NCI-H2227 (cell line): ENCODE measurements around the gene KLHL26.

Experiments
- DNase-seq: peaks from one replicate; lab custom pipeline; 2025; ENCODE audit not compliant: unreplicated experiment; lab: John Stamatoyannopoulos, UW

The KLHL26 gene

DNA sequence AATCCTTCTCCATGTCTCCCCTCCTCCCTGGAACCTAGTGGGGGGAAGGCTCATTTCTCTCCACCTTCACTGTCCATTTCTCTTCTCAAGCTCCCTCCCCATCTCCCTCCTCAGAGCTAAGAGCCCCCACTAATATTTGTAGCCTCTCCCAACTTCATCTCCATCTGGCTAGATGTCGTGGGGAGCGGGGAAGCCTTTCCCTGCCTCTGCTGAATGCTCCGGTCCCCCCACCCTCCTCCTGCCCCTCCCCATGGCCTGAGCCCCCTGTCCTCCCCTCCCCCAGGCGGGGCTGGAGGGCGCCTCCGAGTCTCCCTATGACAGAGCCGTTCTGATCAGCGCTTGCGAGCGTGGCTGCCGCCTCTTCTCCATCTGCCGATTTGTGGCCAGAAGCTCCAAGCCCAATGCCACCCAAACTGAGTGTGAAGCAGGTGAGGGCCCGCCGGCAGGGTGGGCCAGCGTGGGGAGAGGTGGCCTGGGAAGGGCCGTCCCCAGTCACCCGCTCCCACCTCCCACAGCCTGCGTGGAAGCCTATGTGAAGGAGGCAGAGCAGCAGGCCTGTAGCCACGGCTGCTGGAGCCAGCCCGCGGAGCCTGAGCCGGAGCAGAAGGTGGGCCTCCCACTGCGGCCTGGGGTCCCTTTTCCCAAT, 23.1 kb upstream of the KLHL26 start:
- peak; percentile 28 for DNase-seq

DNA sequence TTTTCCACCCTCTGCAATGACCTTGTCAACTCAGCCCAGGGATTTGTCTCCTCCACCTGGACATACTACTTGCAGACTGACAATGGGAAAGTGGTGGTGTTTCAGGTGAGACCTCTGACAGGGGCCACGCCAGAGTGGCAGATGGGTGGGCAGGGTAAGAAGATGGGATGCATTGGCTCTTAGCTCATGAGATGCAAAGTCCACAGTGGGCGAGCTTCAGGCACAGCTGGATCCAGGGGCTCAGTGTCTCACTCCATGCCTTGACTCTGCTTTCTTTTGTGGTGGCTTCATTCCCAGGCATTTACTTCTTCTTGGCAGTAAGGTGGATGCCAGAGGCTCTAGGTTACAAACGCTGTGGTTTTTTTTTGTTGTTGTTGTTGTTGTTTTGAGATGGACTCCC, 20.8 kb upstream of the KLHL26 start:
- DNase-seq, result no peak

DNA sequence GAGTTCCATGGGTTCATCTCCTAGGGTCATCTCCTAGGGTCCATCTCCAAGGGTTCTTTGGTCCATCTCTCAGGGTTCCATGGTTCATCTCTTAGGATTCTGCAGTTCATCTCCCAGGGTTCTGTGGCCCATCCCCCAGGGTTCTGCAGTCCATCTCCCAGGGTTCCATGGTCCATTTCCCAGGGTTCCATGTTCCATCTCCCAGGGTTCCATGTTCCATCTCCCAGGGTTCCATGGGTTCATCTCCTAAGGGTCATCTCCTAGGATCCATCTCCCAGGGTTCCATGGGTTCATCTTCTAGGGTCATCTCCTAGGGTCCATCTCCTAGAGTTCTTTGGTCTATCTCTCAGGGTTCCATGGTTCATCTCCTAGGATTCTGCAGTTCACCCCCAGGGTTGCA, 19.3 kb upstream of the KLHL26 start:
- DNase-seq, result no peak

DNA sequence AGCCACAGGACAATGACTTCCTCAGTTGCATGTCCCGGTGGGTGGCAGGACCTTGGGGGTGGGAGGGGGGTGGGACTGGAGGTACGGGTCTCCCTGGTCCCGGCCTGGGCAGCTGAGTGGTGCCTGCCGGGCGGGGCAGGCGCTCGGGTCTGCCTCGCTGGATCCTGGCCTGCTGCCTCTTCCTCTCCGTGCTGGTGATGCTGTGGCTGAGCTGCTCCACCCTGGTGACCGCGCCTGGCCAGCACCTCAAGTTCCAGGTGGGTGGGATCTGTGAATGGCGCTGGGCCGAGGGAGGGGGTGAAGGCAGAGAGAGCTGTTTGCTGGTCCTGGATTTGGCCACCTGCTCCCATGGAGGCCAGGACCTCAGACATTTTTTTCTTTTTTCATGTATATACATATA, 18.6 kb upstream of the KLHL26 start:
- no peak for DNase-seq

DNA sequence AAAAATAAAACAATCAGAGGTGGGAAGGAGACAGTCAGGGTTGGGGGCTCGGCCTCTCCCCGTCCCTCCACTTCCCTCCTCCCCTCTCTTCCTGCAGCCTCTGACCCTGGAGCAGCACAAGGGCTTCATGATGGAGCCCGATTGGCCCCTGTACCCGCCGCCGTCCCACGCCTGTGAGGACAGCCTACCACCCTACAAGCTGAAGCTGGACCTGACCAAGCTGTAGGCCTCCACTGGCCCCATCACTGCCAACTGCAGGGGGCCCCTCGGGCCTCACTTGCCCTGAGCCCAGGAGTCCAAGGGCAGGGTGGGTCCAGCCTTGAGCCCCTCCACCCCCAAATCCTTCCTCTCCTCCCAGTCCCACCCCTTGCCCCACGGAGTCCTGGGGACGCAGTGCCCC, 16.5 kb upstream of the KLHL26 start:
- no peak for DNase-seq

DNA sequence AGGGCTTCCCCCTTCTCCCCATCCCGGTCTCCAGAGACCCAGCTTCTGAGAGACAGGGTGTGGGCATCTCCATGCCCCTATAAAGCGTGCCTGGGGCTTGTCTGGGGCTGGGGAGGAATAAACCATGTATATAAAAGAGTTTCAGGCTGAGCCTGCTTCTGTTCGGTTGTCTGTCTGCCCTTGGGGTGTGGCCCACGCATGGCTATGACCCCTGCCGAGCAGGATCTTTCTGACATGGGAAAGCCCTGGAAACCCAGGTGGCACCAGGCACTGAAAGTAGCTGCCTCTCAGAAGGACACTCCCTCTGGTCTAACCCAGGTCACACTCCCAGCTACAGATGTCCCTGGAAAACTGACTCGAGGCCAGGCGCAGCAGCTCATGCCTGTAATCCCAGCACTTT, 15.9 kb upstream of the KLHL26 start:
- DNase-seq, result no peak

DNA sequence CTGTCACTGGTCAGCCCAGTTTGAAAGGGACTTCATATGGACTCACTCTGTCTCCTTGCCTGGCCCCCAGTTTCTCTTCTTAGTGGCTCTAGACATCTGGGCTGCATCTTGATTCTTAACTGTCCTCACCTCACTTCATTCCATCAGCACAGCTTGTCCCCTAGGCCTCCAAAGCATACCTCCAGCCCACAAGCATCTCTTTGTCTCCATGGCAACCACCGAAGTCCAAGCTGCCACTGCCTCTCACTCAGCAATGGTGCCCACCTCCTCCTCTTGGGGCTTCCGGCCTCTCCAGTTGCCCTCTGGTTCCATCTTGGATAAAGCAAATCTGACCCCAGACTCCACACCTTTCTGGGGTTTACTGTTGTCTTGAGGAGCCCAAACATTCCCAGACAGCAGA, 9.9 kb upstream of the KLHL26 start:
- peak; percentile 46 for DNase-seq

DNA sequence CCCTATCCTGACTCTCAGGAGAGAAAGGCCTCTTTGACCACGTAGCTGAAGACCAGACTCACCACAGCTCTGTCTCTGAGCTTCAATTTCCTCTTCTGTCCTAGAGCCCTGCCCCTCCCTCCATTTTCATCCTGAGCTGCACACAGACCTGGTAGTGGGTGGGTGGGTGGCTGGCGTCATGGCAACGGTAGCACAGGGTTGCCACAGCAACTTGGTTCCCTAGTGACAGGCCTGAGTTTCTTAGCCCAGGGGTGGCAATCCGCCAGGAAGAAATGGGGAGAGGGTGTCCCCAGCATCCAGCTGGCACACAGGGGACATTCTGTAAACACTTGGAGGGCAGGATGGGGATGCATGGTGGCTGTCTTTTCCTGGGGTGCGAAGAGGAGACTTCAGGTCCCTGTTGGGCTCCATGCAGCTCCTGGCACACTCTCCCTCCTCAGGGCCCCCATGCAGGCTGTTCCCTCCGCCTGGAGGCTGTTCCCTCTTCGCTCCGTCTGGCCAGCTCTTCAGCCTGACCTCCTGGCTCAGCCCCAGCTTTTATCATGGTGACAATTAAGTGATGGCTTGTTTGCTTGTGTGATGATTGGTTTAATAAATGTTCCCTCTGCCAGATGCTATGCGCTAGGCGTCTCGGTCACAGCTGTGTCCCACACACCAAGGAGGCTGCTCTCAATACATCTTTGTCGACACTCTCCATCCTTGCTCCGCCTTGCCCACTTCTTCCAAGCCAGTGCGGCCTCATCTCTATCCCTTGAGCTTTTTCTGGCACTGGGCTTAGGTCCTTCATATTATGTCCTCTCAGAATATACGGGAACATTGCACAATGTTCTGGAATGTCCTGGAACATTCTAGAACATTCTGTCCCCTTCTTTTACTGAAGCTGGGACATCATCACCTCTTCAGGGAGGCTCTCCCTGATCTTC, 7.4 kb upstream of the KLHL26 start:
- peak; percentile 49 for DNase-seq

DNA sequence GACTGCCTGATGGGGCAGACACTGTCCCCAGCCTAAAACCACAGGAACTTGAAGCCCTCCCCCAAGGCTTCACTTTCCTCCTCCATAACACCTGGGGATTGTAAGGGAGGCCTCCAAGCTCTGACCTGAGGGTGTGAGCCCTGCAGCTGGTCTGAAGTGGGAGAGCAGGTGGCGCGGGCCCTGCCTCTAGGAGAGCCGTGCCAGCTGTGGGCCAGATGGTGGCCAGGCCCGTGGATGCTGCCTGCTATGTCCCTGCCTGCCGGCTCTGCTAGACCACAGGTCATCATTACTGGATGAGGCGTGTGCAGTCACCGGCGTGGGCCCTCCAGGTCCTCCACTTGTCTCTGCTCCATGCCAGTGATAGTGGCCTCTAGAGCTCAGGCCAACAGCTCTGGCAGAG, 3.5 kb upstream of the KLHL26 start:
- DNase-seq, result peak; percentile 35

DNA sequence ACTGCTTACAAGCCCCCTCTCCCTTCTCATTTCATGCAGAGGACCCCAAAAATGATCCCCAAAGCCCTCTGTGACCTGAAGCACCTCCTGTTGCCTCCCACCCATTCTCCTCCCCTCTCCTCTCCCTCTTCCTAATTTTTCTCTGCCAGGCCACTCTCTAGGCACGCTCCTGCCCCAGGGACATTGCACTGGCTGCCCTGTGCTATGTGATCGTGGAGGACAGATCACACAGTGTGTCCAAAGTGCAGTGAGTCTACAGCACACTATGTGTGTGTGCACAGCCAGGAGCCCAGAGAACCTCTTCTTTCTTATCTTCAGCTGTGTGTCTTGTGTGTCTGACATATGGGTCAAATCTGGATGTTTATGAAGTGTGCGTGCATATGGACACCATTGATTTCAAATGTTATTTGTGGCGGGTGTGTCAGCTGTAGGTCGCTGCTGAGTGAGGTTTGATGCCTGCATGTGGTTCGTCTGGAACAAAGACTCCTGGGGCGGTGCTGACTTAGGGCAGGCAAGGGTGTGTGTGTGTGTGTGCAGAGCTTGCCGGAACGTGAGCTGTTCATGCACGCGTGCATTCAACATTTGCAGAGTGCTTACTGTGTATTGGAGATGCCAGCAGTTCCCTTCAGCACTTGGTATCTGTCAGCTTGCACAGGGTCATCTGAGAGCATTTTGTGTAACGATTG, 2.1 kb upstream of the KLHL26 start:
- DNase-seq, result peak; percentile 60

DNA sequence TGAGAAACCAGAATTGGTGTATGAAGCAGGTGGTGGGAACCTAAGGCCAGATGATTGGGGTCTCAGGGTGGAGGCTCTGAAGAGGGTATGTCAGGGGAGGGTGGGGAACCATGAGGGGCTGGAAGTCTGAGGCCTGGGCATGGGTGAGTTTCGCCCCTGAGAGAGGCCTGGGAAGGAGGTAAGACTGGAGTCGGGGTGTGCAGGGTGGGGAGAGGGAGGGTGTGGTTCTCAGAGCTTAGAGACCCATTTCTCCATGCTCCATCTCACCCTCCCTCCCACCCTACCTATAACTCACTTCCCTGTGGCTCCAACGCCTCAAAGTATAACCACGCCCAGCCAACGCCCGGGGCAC, 1.0 kb upstream of the KLHL26 start:
- no peak for DNase-seq

DNA sequence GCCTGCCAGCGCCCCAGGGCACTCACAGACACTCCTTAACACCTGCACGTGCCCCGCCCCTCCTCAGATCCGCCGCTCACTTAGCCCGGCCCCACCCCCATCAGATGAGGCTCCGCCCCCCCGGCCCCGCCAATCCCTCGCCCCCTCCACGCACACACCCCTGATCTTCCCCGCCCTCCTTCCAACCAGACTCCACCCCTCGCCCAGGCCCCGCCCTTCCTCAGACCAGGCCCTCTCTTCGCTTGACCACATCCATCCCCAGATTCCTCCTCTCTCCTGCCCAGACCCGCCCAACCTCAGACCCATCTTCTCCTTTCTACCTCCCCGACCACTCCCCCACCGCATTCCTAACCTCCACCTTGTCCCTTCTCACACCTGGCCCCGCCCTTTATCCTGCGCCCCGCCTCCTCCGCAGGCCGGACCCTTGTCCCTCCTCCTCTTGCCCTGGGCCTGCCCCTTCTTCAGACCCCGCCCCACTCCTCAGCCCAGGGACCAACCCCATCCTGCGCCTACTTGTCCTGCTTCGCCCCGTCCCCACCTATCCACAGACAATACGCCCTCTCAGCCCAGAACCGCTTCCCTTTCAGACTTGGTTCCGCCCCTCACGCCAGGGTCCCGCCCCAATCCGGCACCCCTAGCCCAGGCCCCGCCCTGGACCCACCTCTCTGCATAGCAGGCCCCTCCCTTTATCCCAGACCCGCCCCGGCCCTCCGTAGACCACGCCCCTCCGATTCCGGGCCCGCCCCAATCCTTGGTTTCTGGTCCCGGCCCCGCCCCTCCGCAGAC, 452 bp upstream of the KLHL26 start:
- peak; percentile 93 for DNase-seq

DNA sequence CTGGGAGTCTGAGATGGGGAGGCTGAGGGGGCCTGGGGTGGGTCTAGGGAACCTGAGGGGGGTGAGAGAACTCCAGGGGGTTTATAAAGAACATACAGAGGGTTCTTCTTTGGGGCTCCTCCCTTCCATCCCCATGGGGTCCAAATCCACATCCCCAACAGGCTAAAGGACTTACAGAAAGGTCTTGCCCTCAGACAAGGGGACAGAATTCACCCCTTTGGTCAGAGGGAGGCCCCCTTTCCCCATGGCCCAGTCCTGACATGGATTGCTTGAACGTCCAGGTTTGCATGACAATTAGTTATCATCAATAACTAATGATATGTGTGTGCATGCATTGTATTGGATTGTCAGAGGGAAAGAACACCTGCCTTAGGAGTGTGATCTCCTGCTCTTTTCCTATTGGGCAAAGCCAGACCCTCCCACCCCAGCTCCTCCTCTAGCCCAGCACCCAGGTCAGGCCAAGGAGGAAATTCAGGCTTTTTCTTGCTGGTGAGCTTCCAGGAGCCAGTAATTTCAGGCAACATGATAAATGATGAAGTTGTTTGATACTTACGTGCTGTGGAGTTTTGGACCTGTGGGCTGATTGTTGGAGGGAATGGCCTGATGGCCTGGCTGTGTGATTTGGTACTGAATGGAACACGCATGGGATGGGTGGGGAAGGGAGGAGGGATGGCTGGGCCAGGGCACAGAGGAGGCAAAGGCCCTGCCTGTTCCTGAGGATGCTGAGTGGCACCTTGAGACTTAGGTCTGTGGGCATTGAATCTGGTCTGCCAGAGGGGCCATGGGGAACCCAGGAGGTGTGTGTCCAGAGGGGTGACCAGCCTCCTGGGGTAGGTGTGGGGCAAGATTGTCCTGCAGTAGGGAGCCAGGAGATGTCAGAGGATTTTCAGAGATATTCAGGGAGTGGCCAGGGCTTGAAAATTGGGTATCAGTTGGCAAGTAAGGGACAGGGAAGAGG, 1.1 kb downstream of the KLHL26 start:
- DNase-seq, result peak; percentile 10

DNA sequence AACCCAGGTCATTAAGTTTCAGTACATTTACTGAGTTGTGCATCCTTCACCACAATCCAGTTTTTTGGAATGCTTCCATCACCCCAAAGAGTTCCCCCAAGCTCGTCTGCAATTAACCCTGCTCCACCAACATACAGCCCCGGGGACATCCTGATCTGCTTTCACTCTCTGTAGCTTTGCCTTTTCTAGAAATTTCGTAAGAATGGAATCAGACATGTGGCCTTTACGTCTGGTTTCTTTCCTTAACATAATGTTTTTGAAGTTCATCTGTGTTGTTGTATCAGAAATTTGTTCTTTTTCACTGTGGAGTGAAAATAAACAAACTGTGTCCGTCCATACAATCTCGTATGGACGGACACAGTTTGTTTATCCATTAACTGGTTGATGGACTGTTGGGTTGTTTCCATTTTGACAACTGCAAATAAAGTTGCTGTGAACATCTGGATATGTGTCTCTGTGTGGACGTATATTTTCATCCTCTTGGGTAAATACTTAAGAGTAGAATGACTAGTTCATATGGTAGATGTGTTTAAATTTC, 2.9 kb downstream of the KLHL26 start:
- no peak for DNase-seq

DNA sequence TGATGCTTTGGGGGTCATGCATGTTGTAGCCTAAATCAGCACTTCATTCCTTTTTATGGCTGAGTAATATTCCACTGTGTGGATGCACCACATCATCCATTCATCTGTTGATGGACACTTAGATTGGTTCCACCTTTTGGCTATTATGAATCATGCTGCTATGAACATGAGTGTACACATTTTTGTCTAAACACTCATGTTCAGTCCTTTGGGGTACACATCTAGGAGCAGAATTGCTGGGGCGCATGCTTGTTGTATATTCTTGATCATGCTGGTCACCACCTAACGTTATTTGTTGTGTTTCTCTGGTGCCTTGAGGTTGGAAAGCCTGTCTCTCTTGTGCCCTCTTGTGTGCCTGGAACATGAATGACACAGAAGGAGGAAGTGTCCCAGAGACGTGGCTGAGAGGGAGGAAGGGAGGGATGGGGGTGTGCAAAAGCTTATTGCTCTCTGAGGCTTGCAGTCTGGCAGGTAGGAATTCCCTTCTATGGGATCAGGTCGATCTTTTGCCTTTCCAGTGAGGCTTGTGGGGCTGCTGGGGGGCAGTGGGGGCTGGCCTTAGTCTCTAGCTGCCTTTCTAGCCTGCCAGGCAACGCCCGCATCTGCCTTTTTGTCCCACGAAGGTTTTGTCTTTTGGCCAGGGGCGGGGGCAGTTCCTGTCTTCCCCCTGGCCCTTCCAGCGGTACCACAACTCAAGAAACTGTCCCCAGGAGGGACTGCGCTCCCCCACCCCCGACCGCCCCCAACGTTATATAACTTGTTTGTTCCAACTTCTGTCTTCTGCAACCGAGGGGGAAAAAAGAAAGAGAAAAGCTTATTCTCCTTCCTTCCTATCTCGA, 7.6 kb downstream of the KLHL26 start:
- DNase-seq, result no peak

DNA sequence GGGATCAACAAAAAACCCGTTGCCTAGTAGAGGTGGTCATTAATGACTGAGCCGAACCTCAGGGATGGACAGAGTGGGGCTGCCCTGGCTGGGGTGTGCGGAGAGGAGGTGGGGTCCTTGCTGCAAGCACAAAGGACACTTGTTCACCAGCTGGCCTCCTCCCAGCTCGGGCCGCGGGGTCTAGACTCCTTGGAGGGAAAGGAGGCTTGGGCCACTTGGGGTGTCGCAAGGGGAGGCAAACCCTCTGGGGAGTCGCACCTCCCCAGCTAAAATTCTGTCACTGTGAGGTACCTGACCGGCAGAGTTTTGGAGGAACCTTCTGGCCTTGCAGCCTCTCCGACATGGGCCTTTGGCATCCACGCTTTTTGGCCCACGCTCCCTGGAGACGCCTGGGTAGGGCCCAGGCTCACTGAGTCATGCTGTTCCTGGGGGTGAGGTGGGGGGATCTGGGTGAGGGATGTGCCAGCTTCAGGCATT, 8.2 kb downstream of the KLHL26 start:
- DNase-seq, result no peak

DNA sequence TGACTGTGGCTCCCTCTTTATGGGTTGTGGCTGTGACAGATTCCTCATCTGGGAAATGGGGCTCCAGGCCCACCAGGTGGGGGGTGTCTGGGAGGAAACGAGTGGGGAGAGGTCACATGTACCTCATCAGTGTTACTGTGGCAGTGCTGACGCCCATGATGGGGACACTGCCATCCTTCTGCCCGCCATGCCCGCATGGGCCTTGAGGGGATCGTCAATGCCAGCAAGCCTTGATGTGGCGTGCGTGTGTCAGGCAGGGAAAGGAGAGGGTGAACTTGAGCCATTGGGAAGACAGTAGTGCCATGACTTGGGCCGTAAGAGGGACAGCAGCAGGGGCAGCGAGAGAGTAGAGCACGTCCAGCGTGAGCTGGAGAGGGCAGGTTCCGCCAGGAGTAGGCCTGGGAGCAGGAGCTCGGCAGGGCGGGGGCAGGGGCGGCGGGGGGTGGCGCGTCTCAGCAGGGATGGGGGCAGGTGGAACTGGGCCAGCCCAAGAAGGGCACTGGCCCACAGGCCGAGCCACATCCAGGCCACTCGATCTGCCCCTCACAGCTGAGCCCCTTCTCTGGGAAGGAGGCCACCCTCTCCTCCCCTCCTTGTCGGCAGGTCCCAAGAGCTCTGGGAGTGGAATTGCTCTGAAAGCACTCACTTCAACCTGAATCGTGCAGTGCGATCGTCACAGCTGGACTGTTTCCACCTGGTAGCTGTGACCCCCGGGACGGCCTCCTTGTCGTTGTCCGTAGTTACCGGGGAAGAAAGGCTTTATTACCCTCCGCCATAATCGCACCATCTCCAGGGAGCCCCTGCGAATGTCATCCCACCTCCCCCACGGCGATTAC, 9.9 kb downstream of the KLHL26 start:
- DNase-seq, result peak; percentile 55

DNA sequence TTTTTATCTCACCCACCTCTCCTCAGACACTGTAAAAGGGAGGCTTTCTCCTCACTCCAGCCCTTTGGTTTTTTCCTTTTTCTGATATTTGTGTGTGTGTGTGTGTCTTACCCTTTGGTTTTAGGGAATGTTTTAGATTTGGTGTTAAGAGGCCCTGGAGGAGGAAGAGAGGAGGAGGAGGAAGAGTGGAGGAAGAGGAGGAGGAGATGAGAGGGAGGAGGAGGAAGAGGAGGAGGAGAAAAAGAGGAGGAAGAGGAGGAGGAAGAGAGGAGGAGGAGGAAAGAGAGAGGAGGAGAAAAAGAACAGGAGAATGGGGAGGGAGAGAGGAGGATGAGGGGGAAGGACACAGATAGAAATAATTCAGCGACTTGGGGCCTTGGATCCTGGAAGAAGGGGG, 10.5 kb downstream of the KLHL26 start:
- no peak for DNase-seq
